8988T (cell line): ENCODE results near the gene PPP1R1B.

Source experiments
- DNase-seq: peaks from one replicate; pipeline ENCODE4 v3.0.0; 2011

Gene PPP1R1B

DNA sequence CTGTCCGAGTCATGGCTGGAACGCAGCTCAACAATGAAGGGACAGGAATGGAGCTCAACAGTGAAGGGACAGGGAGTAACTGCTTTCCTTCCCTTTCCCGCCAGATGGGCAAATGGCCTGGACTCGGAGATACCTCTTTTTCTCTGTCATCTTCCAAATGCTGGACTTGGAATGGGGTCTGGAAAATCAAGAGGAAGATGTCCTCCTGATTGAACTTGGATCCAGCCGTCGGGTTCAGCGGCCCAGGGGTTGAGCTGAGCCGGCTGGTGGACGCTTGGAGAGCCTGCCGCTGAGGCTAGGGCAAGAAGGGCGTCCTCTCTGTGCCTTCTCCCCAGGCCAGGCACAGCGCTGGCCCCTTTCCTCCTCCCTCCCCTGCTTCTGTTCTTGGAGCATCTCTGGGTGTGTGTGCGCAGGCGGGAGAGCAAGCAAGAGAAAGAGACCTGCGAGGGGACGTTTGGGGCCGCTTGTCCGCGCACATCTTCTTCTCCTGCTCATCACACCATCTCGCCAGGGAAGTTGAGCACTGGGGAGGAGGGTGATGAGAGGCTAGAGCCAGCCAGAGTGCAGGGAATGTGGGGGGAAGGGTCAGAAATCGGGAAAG lies 25.7 kb upstream of the PPP1R1B start:
- DNase-seq = no peak

GRCh38 chr17:39601758-39602532 lies 24.8 kb upstream of the PPP1R1B start:
- no peak for DNase-seq

DNA sequence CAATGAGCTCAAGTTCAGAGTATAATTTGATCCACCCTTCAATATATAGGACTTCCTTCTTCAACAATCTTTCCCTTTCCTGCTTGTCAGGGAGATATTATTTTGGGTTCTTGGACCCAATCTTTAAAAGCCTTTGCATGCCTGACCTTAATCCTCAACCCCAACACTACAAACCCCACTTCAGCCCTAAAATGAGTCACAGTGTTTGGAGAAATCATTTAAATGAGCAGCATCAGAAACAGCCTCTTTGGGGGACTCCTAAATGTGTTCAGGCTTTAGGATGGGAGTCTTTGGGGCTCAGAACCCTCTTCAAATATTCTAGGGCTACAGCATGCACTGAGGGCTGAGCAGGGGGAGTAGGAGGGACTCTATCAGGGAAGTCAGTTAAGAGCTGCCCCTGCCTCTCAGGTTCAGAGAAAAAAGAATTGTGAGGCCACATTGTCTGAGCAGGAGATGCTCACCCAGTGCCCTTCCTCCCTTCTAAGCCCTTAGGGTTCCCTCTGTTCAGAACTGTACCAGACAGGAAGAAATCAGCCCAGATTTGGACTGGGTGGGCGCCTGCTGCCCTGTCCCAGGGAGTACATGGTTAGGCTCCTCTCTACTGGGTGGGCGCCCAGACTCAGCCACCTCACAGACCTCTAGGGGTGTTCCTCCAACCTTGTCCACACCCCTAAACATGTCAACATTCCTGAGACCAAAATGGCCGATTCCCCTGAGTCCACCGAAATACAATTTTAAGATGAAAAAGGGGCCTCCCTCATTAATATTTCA lies 24.0 kb upstream of the PPP1R1B start:
- DNase-seq = no peak

- DNase-seq = no peak
Measured at GRCh38 chr17:39603304-39604016, 23.3 kb upstream of the PPP1R1B start.

- no peak for DNase-seq
Measured at GRCh38 chr17:39604911-39605491, 21.8 kb upstream of the PPP1R1B start.

DNA sequence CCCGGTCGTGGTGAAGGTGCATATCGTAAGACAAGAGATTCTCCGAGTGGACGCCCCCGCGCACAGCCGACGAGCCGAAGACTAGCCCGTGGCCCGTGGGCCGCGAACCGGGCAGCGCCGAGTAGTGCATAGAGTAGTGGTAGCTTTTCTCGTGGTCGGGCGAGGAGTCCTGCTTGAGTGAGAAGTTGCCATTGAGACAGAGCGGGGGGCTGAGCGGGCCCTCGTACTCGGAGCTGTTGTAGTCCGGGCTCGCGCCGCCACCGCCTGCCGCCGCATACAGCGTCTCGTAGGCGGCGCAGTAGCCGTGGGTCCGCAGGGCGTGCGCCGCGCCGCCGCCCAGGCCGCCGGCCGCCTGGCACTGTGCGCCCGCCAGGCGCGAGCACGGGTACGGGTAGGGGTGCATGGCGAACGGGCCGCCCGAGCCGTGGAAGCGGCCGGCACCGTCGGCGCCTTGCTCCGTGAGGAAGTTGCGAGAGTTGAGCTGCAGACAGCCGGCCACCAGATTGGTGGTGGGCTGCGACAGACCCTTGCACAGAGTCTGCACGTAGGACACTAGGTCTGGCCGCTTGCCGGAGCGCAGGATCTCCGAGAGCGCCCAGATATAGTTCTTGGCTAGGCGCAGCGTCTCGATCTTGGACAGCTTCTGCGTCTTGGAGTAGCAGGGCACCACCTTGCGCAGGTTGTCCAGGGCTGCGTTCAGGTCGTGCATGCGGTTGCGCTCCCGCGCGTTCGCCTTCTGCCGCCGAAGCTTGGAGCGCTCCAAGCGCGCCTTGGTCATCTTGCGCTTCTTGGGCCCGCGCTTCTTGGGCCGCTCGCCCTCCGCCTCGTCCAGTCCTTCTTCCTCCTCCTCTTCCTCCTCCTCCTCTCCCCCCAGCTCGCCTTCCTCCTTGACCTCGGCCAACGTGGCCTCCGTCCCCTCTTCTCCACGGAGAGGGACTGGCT lies 21.0 kb upstream of the PPP1R1B start:
- DNase-seq = no peak

- DNase-seq = peak; percentile 75
Measured at GRCh38 chr17:39606434-39607056, 20.2 kb upstream of the PPP1R1B start.

GRCh38 chr17:39607057-39607850 lies 19.5 kb upstream of the PPP1R1B start:
- no peak for DNase-seq

DNA sequence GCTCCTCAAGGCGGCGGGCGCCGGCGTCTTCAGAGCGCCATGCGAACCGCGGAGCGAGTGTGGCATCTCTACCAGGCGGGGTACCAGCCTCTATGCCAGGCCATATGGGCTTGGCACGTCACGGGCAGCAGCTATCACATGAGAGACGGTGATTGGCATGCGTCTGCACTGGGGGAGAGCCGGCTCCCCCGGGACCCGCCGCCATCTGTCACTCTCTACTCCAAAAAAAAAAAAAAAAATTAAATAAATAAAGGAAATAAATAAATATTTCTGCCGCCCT lies 19.0 kb upstream of the PPP1R1B start, which contains the start of gene NEUROD2:
NEUROD2 (minus strand) TSS at position 70 of the 280 bp plus-strand sequence. CDS start 1,321 bp downstream, outside the sequence.
- no peak for DNase-seq

- no peak for DNase-seq
Measured at GRCh38 chr17:39608142-39608981, 18.4 kb upstream of the PPP1R1B start.

- no peak for DNase-seq
Measured at GRCh38 chr17:39609416-39610025, 17.2 kb upstream of the PPP1R1B start.

- no peak for DNase-seq
Measured at GRCh38 chr17:39611401-39612112, 15.2 kb upstream of the PPP1R1B start.

GRCh38 chr17:39612291-39612894 lies 14.4 kb upstream of the PPP1R1B start:
- DNase-seq = no peak

- DNase-seq = no peak
Measured at GRCh38 chr17:39612935-39613464, 13.8 kb upstream of the PPP1R1B start.

DNA sequence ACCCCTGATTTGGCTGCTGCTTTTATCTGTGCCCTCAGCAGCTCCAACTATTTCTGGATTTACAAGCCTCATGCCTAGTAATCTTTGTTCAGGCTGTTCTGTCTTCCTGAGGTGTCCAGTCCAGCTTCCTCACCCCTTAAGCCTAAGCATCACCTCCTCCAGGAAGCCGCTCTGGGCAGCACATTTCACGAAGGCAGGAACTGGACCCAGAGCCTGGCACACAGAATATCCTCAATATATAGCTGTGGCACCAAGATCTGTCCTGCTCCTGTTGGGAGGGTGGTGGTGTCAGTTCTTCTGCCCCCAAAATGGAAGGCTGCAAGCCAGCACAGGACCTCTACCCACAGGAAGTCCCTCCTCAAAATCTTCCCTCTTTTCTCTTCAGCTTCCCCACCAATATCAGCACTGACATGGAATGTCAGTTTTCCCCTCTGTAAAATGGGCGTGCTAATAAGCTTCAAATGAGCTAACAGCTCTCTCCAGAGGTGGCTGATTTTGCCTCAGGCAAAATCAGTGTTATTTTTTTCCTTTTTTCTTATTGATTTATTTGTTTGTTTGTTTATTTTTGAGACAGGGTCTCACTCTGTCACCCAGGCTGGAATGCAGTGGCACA lies 12.1 kb upstream of the PPP1R1B start:
- DNase-seq = no peak

DNA sequence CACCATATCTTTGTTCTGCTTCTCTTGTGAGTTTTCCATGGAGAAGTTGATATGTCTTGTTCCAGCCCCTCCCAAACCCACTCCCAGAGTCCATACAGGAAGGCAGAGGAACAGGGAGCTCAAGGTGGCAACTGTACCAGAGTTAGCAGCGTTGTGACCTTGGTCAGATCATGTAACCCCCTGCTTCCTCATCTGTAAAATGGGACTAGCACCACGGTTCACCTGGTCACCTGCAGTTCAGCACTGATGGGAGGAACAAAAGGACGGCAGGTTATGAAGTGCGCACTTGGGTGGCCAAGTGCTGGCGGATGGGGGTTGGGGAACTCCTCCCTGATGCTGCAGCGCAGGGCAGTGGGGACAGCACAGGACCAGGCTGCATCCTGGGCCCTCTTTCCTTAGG lies 11.3 kb upstream of the PPP1R1B start:
- DNase-seq = no peak

DNA sequence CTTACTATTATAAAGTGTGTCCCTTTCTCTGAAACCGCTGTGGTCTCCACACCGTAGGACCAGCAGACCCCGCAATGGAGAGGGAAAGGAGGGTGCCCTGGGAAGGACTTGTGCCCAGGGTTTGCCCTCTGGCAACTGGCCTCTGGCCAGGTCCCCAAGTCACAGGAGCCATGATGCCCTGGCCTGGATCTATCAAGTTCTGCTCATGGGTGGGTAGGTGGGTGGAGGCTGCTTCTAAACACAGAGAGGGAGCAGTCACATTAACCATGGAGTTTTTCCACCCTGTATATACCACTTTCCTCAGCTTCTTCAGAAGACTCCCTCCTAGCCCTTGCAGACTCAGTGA lies 9.7 kb upstream of the PPP1R1B start:
- DNase-seq = no peak
